H1 (cell line): ENCODE data around the gene TLE4. TPM values are rescaled to one million over a fixed set of nuclear protein-coding genes. Genes with fewer than 3 reads are reported as not detected.

ENCODE experiments used
- CTCF ChIA-PET: fragments of 300-600 bp; sonication (Branson Sonifier 250); formaldehyde crosslinking; loops from one replicate; lab custom pipeline; 2021; ENCODE audit not compliant: partially characterized antibody; lab: Charles Lee
- POLR2A ChIA-PET: fragments of 300-600 bp; sonication (Branson Sonifier 250); formaldehyde crosslinking; loops from one replicate; lab custom pipeline; 2021; ENCODE audit warnings: inconsistent platforms; ENCODE audit not compliant: partially characterized antibody; lab: Charles Lee
- DNase-seq, 2 experiments: peaks; one replicate each; pipeline versions ENCODE4 v3.0.0 to v3.0.0-alpha.2; 2010 to 2022; ENCODE audit warnings: low spot score in 2 of 2, low read depth in 1 of 2, mixed read lengths in 1 of 2
- FAIRE-seq: peaks from 2 replicates; lab custom pipeline; 2011; peaks lifted over from hg19 to GRCh38; lab: Jason Lieb, UNC
- H2AFZ ChIP-seq: 2 replicates; pipeline ENCODE4 v1.8.1; 2012; ENCODE audit warnings: low read length, inconsistent platforms
- H2AK5ac ChIP-seq: 2 replicates; pipeline ENCODE4 v1.6.1; 2013; ENCODE audit warnings: low read depth, low read length
- H2BK120ac ChIP-seq: replicated peaks from 2 replicates; pipeline ENCODE3; 2013; ENCODE audit warnings: low read depth, low read length, inconsistent platforms
- H2BK12ac ChIP-seq: 2 replicates; pipeline ENCODE4 v1.6.1; 2013; ENCODE audit warnings: low read depth, low read length
- H2BK15ac ChIP-seq: 2 replicates; pipeline ENCODE4 v1.6.1; 2013; ENCODE audit warnings: low read length
- H2BK20ac ChIP-seq: 2 replicates; pipeline ENCODE4 v1.6.1; 2013; ENCODE audit warnings: low read length
- H2BK5ac ChIP-seq: 2 replicates; pipeline ENCODE4 v1.6.1; 2013; ENCODE audit warnings: low read depth, low read length
- H3K14ac ChIP-seq: 2 replicates; pipeline ENCODE4 v1.6.1; 2013; ENCODE audit warnings: inconsistent platforms; ENCODE audit not compliant: insufficient read length
- H3K18ac ChIP-seq: 2 replicates; pipeline ENCODE4 v1.6.1; 2013; ENCODE audit warnings: low read length; ENCODE audit errors: extremely low read depth
- H3K23ac ChIP-seq: 2 replicates; pipeline ENCODE4 v1.6.1; 2013; ENCODE audit warnings: inconsistent platforms; ENCODE audit not compliant: insufficient read length
- H3K23me2 ChIP-seq: 2 replicates; pipeline ENCODE4 v1.6.1; 2013; ENCODE audit warnings: low read depth, low read length
- H3K27ac ChIP-seq: 2 replicates; pipeline ENCODE4 v1.6.1; 2011; ENCODE audit warnings: low read depth, low read length, inconsistent platforms
- H3K27me3 ChIP-seq, 4 experiments: replicated peaks in 1 of 4; 1 replicate in 1 of 4; 2 replicates in 3 of 4; pipeline versions ENCODE4 v1.6.1 to v1.8.1; 2011 to 2013; ENCODE audit warnings: low read length in 3 of 4, mild to moderate bottlenecking in 3 of 4, inconsistent platforms in 2 of 4, mixed read lengths in 2 of 4, moderate library complexity in 1 of 4; ENCODE audit not compliant: control insufficient read depth in 3 of 4, insufficient read depth in 3 of 4; ENCODE audit errors: extremely low read depth in 1 of 4
- H3K36me3 ChIP-seq, 4 experiments: 2 replicates each; pipeline versions ENCODE4 v1.6.1 to v1.8.1; 2011 to 2013; ENCODE audit warnings: mild to moderate bottlenecking in 4 of 4, low read length in 3 of 4, moderate library complexity in 2 of 4, control low read depth in 1 of 4, inconsistent platforms in 1 of 4; ENCODE audit not compliant: insufficient read depth in 4 of 4, control insufficient read depth in 2 of 4
- H3K4ac ChIP-seq: replicated peaks from 2 replicates; pipeline ENCODE3; 2013; ENCODE audit warnings: low read length, low read depth, mixed read lengths, inconsistent platforms; ENCODE audit not compliant: insufficient read length
- H3K4me1 ChIP-seq, 4 experiments: replicated peaks in 1 of 4; 1 replicate in 1 of 4; 2 replicates in 3 of 4; pipeline versions ENCODE4 v1.6.1 to v1.8.1; 2011 to 2013; ENCODE audit warnings: low read length in 3 of 4, inconsistent platforms in 2 of 4, mixed read lengths in 1 of 4; ENCODE audit not compliant: insufficient read depth in 4 of 4, control insufficient read depth in 3 of 4
- H3K4me2 ChIP-seq, 2 experiments: 2 replicates each; pipeline versions ENCODE4 v1.6.1 to v1.8.1; 2011 to 2013; ENCODE audit warnings: low read depth in 2 of 2, low read length in 2 of 2, control low read depth in 1 of 2, inconsistent platforms in 1 of 2, mild to moderate bottlenecking in 1 of 2; ENCODE audit not compliant: insufficient read depth in 1 of 2
- H3K4me3 ChIP-seq, 4 experiments: fragments of 200-600, 300-600 bp in 1 of 4; sonication (generic), shearing (Covaris generic), sonication (Bioruptor Twin) in 1 of 4; 2 replicates each; pipeline versions ENCODE4 v1.5.1 to v1.8.1; 2011 to 2016; ENCODE audit warnings: low read length in 4 of 4, low read depth in 3 of 4, control low read depth in 2 of 4, inconsistent platforms in 2 of 4, mild to moderate bottlenecking in 2 of 4, mixed read lengths in 1 of 4, moderate library complexity in 1 of 4; ENCODE audit not compliant: insufficient read depth in 2 of 4; ENCODE audit errors: extremely low read depth in 1 of 4
- H3K56ac ChIP-seq: replicated peaks from 2 replicates; pipeline ENCODE3; 2013; ENCODE audit warnings: low read depth, mild to moderate bottlenecking, mixed read lengths, low read length, inconsistent platforms; ENCODE audit not compliant: insufficient read length
- H3K79me1 ChIP-seq: 2 replicates; pipeline ENCODE4 v1.6.1; 2013; ENCODE audit warnings: low read depth, low read length, control low read depth
- H3K79me2 ChIP-seq, 2 experiments: 2 replicates each; pipeline versions ENCODE4 v1.6.1 to v1.8.1; 2012 to 2013; ENCODE audit warnings: low read length in 2 of 2, mild to moderate bottlenecking in 2 of 2, inconsistent platforms in 1 of 2; ENCODE audit not compliant: insufficient read depth in 2 of 2, control insufficient read depth in 1 of 2
- H3K9ac ChIP-seq, 4 experiments: replicated peaks in 1 of 4; 1 replicate in 1 of 4; 2 replicates in 3 of 4; pipeline versions ENCODE4 v1.6.1 to v1.8.1; 2011 to 2013; ENCODE audit warnings: low read depth in 3 of 4, low read length in 3 of 4, control low read depth in 2 of 4, mild to moderate bottlenecking in 2 of 4, moderate library complexity in 2 of 4, inconsistent platforms in 1 of 4; ENCODE audit errors: extremely low read depth in 1 of 4
- H3K9me3 ChIP-seq, 2 experiments: 2 replicates each; pipeline versions ENCODE4 v1.6.1 to v1.8.1; 2012 to 2013; ENCODE audit warnings: mild to moderate bottlenecking in 2 of 2, moderate library complexity in 2 of 2, control low read depth in 1 of 2, inconsistent platforms in 1 of 2, low read depth in 1 of 2, low read length in 1 of 2, mixed read lengths in 1 of 2; ENCODE audit not compliant: insufficient read depth in 2 of 2
- H4K20me1 ChIP-seq, 2 experiments: replicated peaks in 1 of 2; 2 replicates each; pipeline versions ENCODE3 to v1.8.1; 2011 to 2013; ENCODE audit warnings: inconsistent platforms in 2 of 2, low read length in 2 of 2, mild to moderate bottlenecking in 1 of 2; ENCODE audit not compliant: insufficient read depth in 2 of 2, control insufficient read depth in 1 of 2
- H4K5ac ChIP-seq: 2 replicates; pipeline ENCODE4 v1.6.1; 2013; ENCODE audit warnings: low read length, low read depth, mixed read lengths, inconsistent platforms; ENCODE audit not compliant: insufficient read length
- H4K8ac ChIP-seq: 2 replicates; pipeline ENCODE4 v1.8.0; 2013; ENCODE audit warnings: mild to moderate bottlenecking, moderate library complexity, low read length, inconsistent platforms; ENCODE audit not compliant: insufficient read depth; ENCODE audit errors: extremely low read depth
- H4K91ac ChIP-seq: replicated peaks from 2 replicates; pipeline ENCODE3; 2013; ENCODE audit warnings: low read length, mixed read lengths, inconsistent platforms; ENCODE audit not compliant: insufficient read length
- CREB1 ChIP-seq: IDR thresholded peaks from 2 replicates; pipeline ENCODE4 v1.6.1; 2012; ENCODE audit warnings: inconsistent platforms
- CTBP2 ChIP-seq: IDR thresholded peaks from 2 replicates; pipeline ENCODE4 v1.7.0; 2011; ENCODE audit warnings: borderline replicate concordance, mild to moderate bottlenecking, moderate library complexity, mixed read lengths, low read length; ENCODE audit not compliant: insufficient read depth, insufficient read length
- MAX ChIP-seq: IDR thresholded peaks from 2 replicates; pipeline ENCODE4 v1.6.1; 2012; ENCODE audit warnings: inconsistent platforms
- POLR2AphosphoS5 ChIP-seq: IDR thresholded peaks from 2 replicates; pipeline ENCODE4 v1.6.1; 2011; ENCODE audit warnings: low read depth, low read length
- SP2 ChIP-seq: IDR thresholded peaks from 2 replicates; pipeline ENCODE4 v1.6.1; 2012; ENCODE audit warnings: mild to moderate bottlenecking, low read length, inconsistent platforms
- SUZ12 ChIP-seq: fragments of 200-600 bp; sonication (generic); IDR thresholded peaks from 2 replicates; pipeline ENCODE4 v1.6.1; 2012; ENCODE audit warnings: mild to moderate bottlenecking, inconsistent platforms, low read length, moderate library complexity, mixed read lengths
- WGBS, 2 experiments: shearing (Covaris generic) in 1 of 2; methylation state at CpG; one replicate each; pipeline versions ENCODE4 v1.1.6 to v1.1.7; 2013 to 2015; ENCODE audit warnings: low lambda C conversion rate in 2 of 2, mixed read lengths in 2 of 2, inconsistent platforms in 1 of 2, low coverage in 1 of 2, missing lambda C conversion rate in 1 of 2; ENCODE audit not compliant: insufficient replicate concordance in 2 of 2, insufficient coverage in 1 of 2, insufficient read length in 1 of 2; ENCODE audit errors: extremely low coverage in 1 of 2, missing lambda C conversion rate in 1 of 2; 5-methylcytosine and 5-hydroxymethylcytosine counted together
- polyA plus RNA-seq, 7 experiments: library from polyadenylated mRNA; depleted of rRNA in 3 of 7; stranded (reverse) in 5 of 7; unstranded in 2 of 7; fragments of >200 nt in 5 of 7; fragments of 200-250 nt in 2 of 7; gene quantifications; 1 replicate in 5 of 7; 2 replicates in 1 of 7; 4 replicates in 1 of 7; pipeline versions ENCODE4 v1.2.1 to v1.2.3, GENCODE V29; 2011 to 2013; ENCODE audit warnings: missing spikeins in 2 of 7, mixed read lengths in 2 of 7
- total RNA-seq: library from RNA; stranded (reverse); fragmentation: NEBNext Ultra II Directional; extraction: Animal tissue kit (Norgen Biotek cat#: 25700); gene quantifications from 2 replicates; pipeline ENCODE4 v1.2.1, GENCODE V29; 2021

Gene TLE4
- total and polyA plus RNA-seq, 2 of the 8 experiments (the other 6 are each of a cell fraction or from before 2014, with no cell fraction given) = 32.4 to 36.9 TPM

GRCh38 chr9:79551586-79551985 lies 20.2 kb upstream of the TLE4 start:
- TF ChIP-seq POLR2AphosphoS5 (no peak), CTBP2 (no peak), MAX (no peak), SP2 (no peak), CREB1 (no peak), SUZ12 (no peak)
- Histone ChIP-seq H3K18ac (no peak overlapping the region), H3K56ac (no peak overlapping the region), H3K23me2 (no peaks in the 10 kb centered on the region), H2BK20ac (no peak overlapping the region), H3K4me3 (no peak overlapping the region), H3K79me1 (no peaks in the 10 kb centered on the region), H3K4me2 (no peak overlapping the region), H3K27ac (no peak overlapping the region), H2AK5ac (no peak overlapping the region), H3K36me3 (no peaks in the 10 kb centered on the region), H4K91ac (no peak overlapping the region), H2BK120ac (no peak overlapping the region), H2BK5ac (no peak overlapping the region), H4K20me1 (no peaks in the 10 kb centered on the region), H3K14ac (no peak overlapping the region), H3K79me2 (no peaks in the 10 kb centered on the region), H3K27me3 (no peaks in the 10 kb centered on the region), H4K5ac (no peak overlapping the region), H4K8ac (no peak overlapping the region), H3K9me3 (no peaks in the 10 kb centered on the region), H3K4me1 (no peaks in the 10 kb centered on the region), H2AFZ (no peak overlapping the region), H2BK15ac (no peak overlapping the region), H3K4ac (no peak overlapping the region), H2BK12ac (no peak overlapping the region), H3K23ac (no peak overlapping the region), H3K9ac (no peak overlapping the region)
- ChIA-PET CTCF (interaction anchor here (0.6 to 1.3 kb wide), 3 partner anchors 9 to 736 kb away, joined by 3 to 4 read pairs (median 3); no protein-coding TSS in a partner anchor), POLR2A (interaction anchor here (0.5 kb wide), 1 partner anchor 31 kb away, joined by 3 read pairs; no protein-coding TSS in a partner anchor)
- DNase-seq (no peak), FAIRE-seq (no peak)
- 84% methylated on average over 4 of the region's 4 CpGs; no CpG with 5 or more reads in 1 of the 2 experiments for WGBS, 2 experiments
